ENCODE measurements around the gene FKBP11.
A peak's percentile ranks its signal among the peaks of the same experiment; 100 is the strongest.

Gene FKBP11

DNA sequence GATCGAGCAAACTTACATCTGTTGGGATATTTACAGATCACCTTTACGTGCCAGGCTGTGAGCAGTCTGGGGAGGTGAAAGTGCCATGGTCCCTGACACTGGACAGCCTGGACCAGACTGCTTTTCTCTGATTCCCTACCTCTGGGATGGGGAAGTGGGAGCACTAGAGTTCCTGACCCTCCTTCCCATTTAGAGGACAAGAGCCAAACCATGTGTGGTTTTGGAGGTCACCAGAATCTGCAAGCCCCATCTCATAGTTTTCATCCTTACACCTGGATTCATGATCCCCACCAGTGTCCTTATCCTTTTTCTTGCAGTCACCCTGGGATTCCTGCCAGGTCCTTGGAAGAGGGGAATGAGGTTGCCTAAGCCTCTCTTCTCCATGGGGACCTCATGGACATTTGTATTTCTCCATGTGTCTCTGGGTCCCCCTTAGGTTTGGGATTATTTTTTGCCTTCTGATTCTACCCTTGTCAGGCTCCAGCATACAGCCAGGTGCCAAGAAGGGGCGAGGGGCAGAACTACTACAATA, 47.7 kb upstream of the FKBP11 start:
- H3K9me3 ChIP-seq (ENCODE audit: insufficient read depth, low read depth, low read length), result no peaks in the 10 kb centered on the region
- no peak overlapping the region for H3K9ac ChIP-seq (ENCODE audit: low read depth, low read length, poor library complexity, severe bottlenecking)
- no peaks in the 10 kb centered on the region for H4K20me1 ChIP-seq (ENCODE audit: insufficient read depth, low read length, poor library complexity, severe bottlenecking)
- peaks cover 4% of the 10 kb centered on the region for H3K4me1 ChIP-seq (ENCODE audit: insufficient read depth, low read length, poor library complexity, severe bottlenecking)
- no peak overlapping the region for H2AFZ ChIP-seq (ENCODE audit: low read length)
- no peak for TF ChIP-seq EZH2phosphoT487 (IDR thresholded peaks at IDR 0.05; ENCODE audit: borderline replicate concordance)
- TF ChIP-seq, protein P1, sequence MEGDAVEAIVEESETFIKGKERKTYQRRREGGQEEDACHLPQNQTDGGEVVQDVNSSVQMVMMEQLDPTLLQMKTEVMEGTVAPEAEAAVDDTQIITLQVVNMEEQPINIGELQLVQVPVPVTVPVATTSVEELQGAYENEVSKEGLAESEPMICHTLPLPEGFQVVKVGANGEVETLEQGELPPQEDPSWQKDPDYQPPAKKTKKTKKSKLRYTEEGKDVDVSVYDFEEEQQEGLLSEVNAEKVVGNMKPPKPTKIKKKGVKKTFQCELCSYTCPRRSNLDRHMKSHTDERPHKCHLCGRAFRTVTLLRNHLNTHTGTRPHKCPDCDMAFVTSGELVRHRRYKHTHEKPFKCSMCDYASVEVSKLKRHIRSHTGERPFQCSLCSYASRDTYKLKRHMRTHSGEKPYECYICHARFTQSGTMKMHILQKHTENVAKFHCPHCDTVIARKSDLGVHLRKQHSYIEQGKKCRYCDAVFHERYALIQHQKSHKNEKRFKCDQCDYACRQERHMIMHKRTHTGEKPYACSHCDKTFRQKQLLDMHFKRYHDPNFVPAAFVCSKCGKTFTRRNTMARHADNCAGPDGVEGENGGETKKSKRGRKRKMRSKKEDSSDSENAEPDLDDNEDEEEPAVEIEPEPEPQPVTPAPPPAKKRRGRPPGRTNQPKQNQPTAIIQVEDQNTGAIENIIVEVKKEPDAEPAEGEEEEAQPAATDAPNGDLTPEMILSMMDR (conservative IDR thresholded peaks at IDR 0.05; ENCODE audit: low read length), result no peak; the same call in 1 of the 2 replicates
- H3K4me3 ChIP-seq (ENCODE audit: low read length, poor library complexity, severe bottlenecking), result no peak overlapping the region
- H3K36me3 ChIP-seq (ENCODE audit: insufficient read depth, low read length), result no peaks in the 10 kb centered on the region
- H3F3A ChIP-seq (ENCODE audit: low read depth), result no peaks in the 10 kb centered on the region
- H3K27me3 ChIP-seq (ENCODE audit: insufficient read depth, low read length, poor library complexity, severe bottlenecking), result peaks cover 8% of the 10 kb centered on the region
- H3K4me2 ChIP-seq (ENCODE audit: low read depth, low read length, poor library complexity, severe bottlenecking), result no peak overlapping the region
- no peaks in the 10 kb centered on the region for H3K9me2 ChIP-seq (replicated peaks; ENCODE audit: low read depth, low read length)
- H3K79me2 ChIP-seq (ENCODE audit: insufficient read depth, low read length), result no peaks in the 10 kb centered on the region

DNA sequence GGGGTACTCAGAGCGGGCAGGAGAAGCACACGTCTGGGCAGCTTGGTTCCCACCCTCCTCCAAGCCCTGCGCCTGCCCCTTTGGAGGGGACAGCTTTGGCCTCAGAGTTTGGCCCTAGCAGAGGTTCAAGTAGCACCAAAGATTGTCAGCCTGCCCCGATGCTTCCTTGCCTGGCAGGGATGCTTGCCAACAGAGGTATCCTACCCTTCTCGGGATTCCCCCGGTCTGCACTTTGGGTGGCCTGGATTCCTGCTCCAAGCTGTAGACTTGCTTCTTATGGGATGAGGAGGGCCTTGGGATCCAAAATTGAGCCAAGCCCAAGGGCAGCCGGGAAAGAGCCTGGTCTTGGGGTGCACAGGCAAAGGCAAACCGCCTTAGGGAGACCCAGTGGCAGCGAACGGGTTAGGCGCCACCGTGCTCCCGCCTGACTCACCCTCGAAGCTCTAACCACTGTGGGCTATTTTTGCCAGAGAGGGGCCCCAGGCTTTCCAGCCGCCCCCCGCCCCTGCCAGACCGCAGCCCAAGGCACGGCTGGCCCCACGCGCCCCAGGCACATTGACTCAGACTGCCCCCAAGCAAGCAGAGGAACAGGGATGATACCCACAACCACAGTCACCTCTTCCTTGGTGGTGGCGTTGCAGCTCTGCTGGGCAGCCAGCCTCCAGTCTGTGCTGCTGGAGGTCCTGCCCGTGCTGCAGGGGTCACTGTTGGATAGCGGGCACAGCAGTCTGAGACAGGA, 47.1 kb upstream of the FKBP11 start:
- Histone ChIP-seq H3K9ac (ENCODE audit: low read depth, low read length, poor library complexity, severe bottlenecking) (no peak overlapping the region), H3K4me1 (ENCODE audit: insufficient read depth, low read length, poor library complexity, severe bottlenecking) (no peaks in the 10 kb centered on the region), H3K9me2 (replicated peaks; ENCODE audit: low read depth, low read length) (no peaks in the 10 kb centered on the region), H3K79me2 (ENCODE audit: insufficient read depth, low read length) (no peaks in the 10 kb centered on the region), H3K27me3 (ENCODE audit: insufficient read depth, low read length, poor library complexity, severe bottlenecking) (peaks cover 8% of the 10 kb centered on the region), H3K9me3 (ENCODE audit: insufficient read depth, low read depth, low read length) (no peaks in the 10 kb centered on the region), H3K4me3 (ENCODE audit: low read length, poor library complexity, severe bottlenecking) (no peak overlapping the region), H3K36me3 (ENCODE audit: insufficient read depth, low read length) (no peaks in the 10 kb centered on the region), H3K4me2 (ENCODE audit: low read depth, low read length, poor library complexity, severe bottlenecking) (no peak overlapping the region), H4K20me1 (ENCODE audit: insufficient read depth, low read length, poor library complexity, severe bottlenecking) (no peaks in the 10 kb centered on the region), H3F3A (ENCODE audit: low read depth) (no peaks in the 10 kb centered on the region), H2AFZ (ENCODE audit: low read length) (peak overlapping the region; percentile 80; the same call in 1 of the 2 replicates)
- TF ChIP-seq EZH2phosphoT487 (IDR thresholded peaks at IDR 0.05; ENCODE audit: borderline replicate concordance), result no peak
- TF ChIP-seq, protein P1 (conservative IDR thresholded peaks at IDR 0.05; ENCODE audit: low read length), result peak; percentile 34

DNA sequence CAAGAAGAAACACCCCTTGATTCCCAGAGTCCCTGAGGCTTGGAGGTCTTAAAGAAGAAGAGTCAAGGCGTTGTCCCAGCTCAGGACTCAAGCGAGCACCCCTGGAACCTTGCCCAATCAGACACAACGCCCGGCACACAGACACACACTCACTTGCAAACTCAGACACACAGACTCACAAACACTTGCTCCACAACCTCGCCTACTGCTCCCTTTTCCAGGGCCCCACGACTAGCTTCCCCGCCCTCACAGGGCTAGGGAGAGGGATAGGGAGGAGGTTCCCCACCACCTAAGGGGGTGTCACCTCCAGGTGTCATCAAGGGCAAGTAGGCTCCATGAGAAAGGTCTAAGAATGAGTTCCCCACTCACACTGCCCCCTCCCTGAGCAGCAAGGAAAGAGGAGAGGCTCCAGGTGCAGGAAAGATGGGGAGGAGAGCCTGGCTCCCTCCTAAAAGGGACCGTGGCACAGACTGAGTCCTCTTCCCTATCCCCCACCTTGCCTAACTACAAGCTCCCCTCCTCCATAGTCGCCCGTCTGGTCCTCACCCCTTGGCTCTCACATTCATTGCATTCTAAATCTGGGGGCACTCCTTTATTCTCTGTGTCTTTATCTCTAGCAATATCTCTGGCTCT, 45.5 kb upstream of the FKBP11 start:
- Histone ChIP-seq H3K36me3 (ENCODE audit: insufficient read depth, low read length) (no peaks in the 10 kb centered on the region), H3K79me2 (ENCODE audit: insufficient read depth, low read length) (no peaks in the 10 kb centered on the region), H4K20me1 (ENCODE audit: insufficient read depth, low read length, poor library complexity, severe bottlenecking) (no peaks in the 10 kb centered on the region), H3K4me1 (ENCODE audit: insufficient read depth, low read length, poor library complexity, severe bottlenecking) (no peaks in the 10 kb centered on the region), H3K9me3 (ENCODE audit: insufficient read depth, low read depth, low read length) (no peaks in the 10 kb centered on the region), H2AFZ (ENCODE audit: low read length) (peak overlapping the region; percentile 80), H3K27me3 (ENCODE audit: insufficient read depth, low read length, poor library complexity, severe bottlenecking) (peaks cover 8% of the 10 kb centered on the region), H3K4me2 (ENCODE audit: low read depth, low read length, poor library complexity, severe bottlenecking) (peak overlapping the region; percentile 80), H3K9me2 (replicated peaks; ENCODE audit: low read depth, low read length) (no peaks in the 10 kb centered on the region), H3F3A (ENCODE audit: low read depth) (no peaks in the 10 kb centered on the region), H3K4me3 (ENCODE audit: low read length, poor library complexity, severe bottlenecking) (peak overlapping the region; percentile 70), H3K9ac (ENCODE audit: low read depth, low read length, poor library complexity, severe bottlenecking) (peak overlapping the region; percentile 47)
- TF ChIP-seq, protein P1 (conservative IDR thresholded peaks at IDR 0.05; ENCODE audit: low read length), result no peak

Measured in Loucy (cell line).